Colonic mucosa (tissue), 4 donors: ENCODE measurements around the gene ZBTB45. TPM values are rescaled to one million over a fixed set of nuclear protein-coding genes. Genes with fewer than 3 reads are reported as not detected.

Source experiments
- DNase-seq: peaks from one replicate; pipeline ENCODE4 v3.0.0-alpha.2; 2020
- H3K27ac ChIP-seq: fragments of 200-600 bp; one replicate; pipeline ENCODE4 v1.8.0; 2021
- H3K27me3 ChIP-seq: fragments of 200-600 bp; one replicate; pipeline ENCODE4 v1.8.0; 2021
- H3K36me3 ChIP-seq: fragments of 200-600 bp; one replicate; pipeline ENCODE4 v1.8.0; 2021
- H3K4me1 ChIP-seq: fragments of 200-600 bp; one replicate; pipeline ENCODE4 v1.8.0; 2021; ENCODE audit warnings: mild to moderate bottlenecking
- H3K4me3 ChIP-seq: fragments of 200-600 bp; one replicate; pipeline ENCODE4 v1.8.0; 2021
- H3K9ac ChIP-seq, 2 donors: one replicate each; pipeline ENCODE4 v1.7.0; 2013; ENCODE audit warnings: control low read depth in 2 of 2, low read depth in 2 of 2, low read length in 2 of 2
- H3K9me3 ChIP-seq: fragments of 200-600 bp; one replicate; pipeline ENCODE4 v1.8.0; 2021
- intact Hi-C: fragments of 100-400 bp; cut with DNase I; formaldehyde crosslinking; loops from one replicate; pipeline ENCODE4 v1.14.1; 2022
- total RNA-seq, 2 donors: library from RNA; stranded (reverse); fragmentation: NEBNext Ultra II Directional in 1 of 2; extraction: Animal tissue kit (Norgen Biotek cat#: 25700) in 1 of 2; gene quantifications; one replicate each; pipeline ENCODE4 v1.2.1, GENCODE V29; 2021
- TF ChIP-seq, protein P1 (sequence below): fragments of 200-600 bp; IDR thresholded peaks from one replicate; pipeline ENCODE4 v1.8.0; 2022; ENCODE audit warnings: antibody characterized with exemption, mild to moderate bottlenecking
- donor health status: healthy.
- donor health status: DM: no; HTN: no; CAD: no.
- donor health status: DM: no; HTN: no; CAD: no.

The ZBTB45 gene
- total RNA-seq, 2 donors from 2014 or later = 13.5 to 20.2 TPM

DNA sequence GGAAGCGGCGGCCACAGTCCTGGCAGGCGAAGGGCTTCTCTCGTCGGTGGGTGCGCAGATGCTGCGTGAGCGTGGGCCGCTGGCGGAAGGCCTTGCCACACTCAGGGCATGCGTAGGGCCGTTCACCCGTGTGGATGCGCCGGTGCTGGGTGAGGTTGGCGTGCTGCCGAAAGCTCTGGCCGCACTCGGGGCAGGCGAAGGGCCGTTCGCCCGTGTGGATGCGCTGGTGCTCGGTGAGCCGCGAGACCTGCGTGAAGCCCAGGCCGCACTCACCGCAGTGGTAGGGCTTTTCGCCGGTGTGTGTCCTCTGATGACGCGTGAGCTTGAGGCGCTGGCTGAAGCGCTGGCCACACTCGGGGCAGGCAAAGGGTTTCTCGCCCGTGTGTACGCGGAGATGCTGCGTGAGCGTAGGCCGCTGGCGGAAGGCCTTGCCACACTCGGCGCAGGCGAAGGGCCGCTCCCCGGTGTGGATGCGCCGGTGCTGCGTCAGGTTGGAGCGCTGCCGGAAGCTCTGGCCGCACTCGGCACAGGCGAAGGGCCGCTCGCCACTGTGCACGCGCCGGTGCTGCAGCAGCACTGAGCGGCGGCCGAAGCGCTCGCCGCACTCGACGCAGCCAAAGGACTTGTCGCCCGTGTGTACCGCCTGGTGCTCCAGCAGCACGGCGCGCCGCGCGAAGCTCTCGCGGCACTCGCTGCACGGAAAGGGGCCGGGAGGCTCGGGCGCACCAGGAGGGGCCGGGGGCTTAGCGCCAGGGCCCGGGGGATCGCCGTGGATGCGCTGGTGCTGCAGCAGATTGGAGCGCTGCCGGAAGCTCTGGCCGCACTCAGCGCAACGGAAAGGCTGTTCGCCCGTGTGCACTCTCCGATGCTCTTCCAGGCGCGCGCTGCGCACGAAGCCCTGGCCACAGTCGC, 42.8 kb upstream of the ZBTB45 start:
- Histone ChIP-seq H3K36me3 (no peaks in the 10 kb centered on the region), H3K4me3 (peak overlapping the region; percentile 30), H3K9me3 (no peaks in the 10 kb centered on the region), H3K27me3 (no peaks in the 10 kb centered on the region), H3K27ac (no peak overlapping the region), H3K4me1 (peaks cover 22% of the 10 kb centered on the region), H3K9ac (peak overlapping the region; percentile 53 to 61)
- intact Hi-C loops = no loop called here
- DNase-seq = peak; percentile 49
- TF ChIP-seq, protein P1, sequence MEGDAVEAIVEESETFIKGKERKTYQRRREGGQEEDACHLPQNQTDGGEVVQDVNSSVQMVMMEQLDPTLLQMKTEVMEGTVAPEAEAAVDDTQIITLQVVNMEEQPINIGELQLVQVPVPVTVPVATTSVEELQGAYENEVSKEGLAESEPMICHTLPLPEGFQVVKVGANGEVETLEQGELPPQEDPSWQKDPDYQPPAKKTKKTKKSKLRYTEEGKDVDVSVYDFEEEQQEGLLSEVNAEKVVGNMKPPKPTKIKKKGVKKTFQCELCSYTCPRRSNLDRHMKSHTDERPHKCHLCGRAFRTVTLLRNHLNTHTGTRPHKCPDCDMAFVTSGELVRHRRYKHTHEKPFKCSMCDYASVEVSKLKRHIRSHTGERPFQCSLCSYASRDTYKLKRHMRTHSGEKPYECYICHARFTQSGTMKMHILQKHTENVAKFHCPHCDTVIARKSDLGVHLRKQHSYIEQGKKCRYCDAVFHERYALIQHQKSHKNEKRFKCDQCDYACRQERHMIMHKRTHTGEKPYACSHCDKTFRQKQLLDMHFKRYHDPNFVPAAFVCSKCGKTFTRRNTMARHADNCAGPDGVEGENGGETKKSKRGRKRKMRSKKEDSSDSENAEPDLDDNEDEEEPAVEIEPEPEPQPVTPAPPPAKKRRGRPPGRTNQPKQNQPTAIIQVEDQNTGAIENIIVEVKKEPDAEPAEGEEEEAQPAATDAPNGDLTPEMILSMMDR = no peak

DNA sequence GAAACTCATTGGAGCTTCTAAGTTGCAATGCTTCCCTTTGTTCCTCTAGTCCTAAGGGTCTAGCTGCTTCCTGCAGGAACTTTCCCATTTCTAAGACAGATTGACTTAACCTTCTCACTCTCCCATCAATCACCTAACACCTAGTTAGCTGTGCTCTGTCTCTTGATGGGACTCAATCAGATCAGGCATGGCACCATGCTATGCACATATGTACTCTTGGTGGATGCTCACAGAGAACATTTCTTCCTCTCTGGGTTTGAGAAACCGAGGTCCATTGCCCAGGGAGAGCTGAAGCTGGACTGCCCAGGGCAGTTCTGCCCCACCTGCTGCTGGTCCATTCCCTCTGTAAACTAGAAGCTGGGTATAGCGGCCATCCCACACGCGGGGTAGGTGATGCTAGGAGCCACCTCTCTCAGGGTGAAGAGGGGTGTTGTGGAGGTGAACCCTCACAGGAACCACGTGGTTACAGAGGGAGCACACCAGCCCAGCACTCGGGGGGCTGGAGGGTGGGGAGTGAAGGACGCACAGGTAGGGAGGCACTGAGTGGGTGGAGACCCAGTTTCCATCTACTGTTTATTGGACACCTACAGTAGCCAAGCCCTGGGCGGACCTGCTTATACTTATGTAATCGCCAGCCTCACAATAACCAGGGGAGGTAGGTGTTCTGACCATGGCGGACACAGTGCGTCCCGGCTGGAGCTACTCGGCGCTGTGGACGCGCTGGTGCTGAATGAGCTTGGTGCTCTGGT, 41.9 kb upstream of the ZBTB45 start:
- intact Hi-C loops = no loop called here
- peak overlapping the region; percentile 53 to 61 for H3K9ac ChIP-seq
- H3K4me1 ChIP-seq = peaks cover 30% of the 10 kb centered on the region
- H3K4me3 ChIP-seq = peak overlapping the region; percentile 30
- no peak for DNase-seq
- H3K27ac ChIP-seq = no peak overlapping the region
- H3K27me3 ChIP-seq = no peaks in the 10 kb centered on the region
- TF ChIP-seq, protein P1 = no peak
- H3K36me3 ChIP-seq = peaks cover 3% of the 10 kb centered on the region
- H3K9me3 ChIP-seq = no peaks in the 10 kb centered on the region

GRCh38 chr19:58560921-58561320, 41.3 kb upstream of the ZBTB45 start:
- intact Hi-C loops = no loop called here
- Histone ChIP-seq H3K4me1 (peaks cover 31% of the 10 kb centered on the region), H3K36me3 (peaks cover 7% of the 10 kb centered on the region), H3K27ac (no peak overlapping the region), H3K9ac (no peak overlapping the region), H3K4me3 (no peak overlapping the region), H3K27me3 (no peaks in the 10 kb centered on the region), H3K9me3 (no peaks in the 10 kb centered on the region)
- DNase-seq = no peak
- TF ChIP-seq, protein P1 = no peak

DNA sequence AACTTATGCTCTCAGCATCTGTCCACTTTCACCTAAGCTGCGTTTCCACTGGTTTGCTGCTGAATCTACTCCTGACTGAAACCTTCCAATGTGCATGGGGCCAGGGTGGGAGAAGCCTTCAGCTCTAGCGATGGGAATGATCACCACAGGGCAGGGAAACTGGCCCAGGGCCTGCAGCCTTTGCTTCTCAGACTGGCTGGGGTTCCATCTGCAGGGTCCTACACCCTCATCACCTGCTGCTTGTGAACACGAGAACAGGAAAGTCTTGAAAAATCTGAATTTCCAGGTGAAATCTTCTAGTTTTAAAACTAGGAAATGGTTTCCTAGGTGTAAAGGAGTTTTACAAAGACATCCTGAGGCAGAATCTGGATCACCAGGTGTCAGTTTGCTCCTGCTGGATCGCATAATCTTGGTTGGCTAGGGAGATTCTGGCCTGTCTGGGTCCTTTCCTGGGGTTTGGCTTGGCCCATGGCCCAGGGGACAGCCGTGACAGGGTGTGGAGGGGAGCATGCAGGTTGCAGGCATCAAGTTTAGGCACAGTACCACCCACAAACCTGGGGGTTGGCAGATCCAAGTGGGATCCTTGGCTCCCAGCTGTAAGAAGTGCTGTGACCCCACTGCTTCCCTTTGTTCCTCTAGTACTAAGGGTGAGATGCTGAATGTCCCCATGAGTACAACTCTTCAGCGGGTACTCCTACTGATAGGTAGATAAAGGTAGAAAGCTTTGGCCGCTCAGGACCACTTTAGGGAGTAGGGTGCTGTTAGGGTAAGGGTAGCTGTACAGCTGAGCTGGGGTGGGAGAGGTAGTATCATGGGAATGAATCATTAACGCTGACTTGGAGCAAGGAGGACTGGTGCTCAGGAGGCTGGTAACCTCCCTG, 40.6 kb upstream of the ZBTB45 start:
- H3K4me3 ChIP-seq = peak overlapping the region; percentile 64
- H3K36me3 ChIP-seq = peaks cover 7% of the 10 kb centered on the region
- H3K9me3 ChIP-seq = no peaks in the 10 kb centered on the region
- DNase-seq = peak; percentile 31
- TF ChIP-seq, protein P1 = no peak
- H3K27ac ChIP-seq = peak overlapping the region; percentile 100
- H3K27me3 ChIP-seq = no peaks in the 10 kb centered on the region
- intact Hi-C loops = no loop called here
- peak overlapping the region; percentile 52 to 99 for H3K9ac ChIP-seq
- H3K4me1 ChIP-seq = peaks cover 35% of the 10 kb centered on the region
